Keratinocyte (primary cell): ENCODE measurements around the gene STARD4. TPM values are rescaled to one million over a fixed set of nuclear protein-coding genes. Genes with fewer than 3 reads are reported as not detected.

ENCODE experiments used
- DNase-seq: peaks from one replicate; pipeline ENCODE4 v3.0.0-alpha.2; 2011; ENCODE audit warnings: low read depth, missing footprints, low spot score
- FAIRE-seq: peaks from 2 replicates; lab custom pipeline; 2011; peaks lifted over from hg19 to GRCh38; lab: Jason Lieb, UNC
- H2AFZ ChIP-seq: 2 replicates; pipeline ENCODE4 v1.6.0; 2012; ENCODE audit warnings: low read length, control low read depth, inconsistent platforms; ENCODE audit not compliant: control insufficient read depth
- H3K27ac ChIP-seq: 2 replicates; pipeline ENCODE4 v1.5.1; 2011; ENCODE audit warnings: low read length; ENCODE audit not compliant: control insufficient read depth, insufficient read depth
- H3K27me3 ChIP-seq: 3 replicates; pipeline ENCODE4 v1.6.0; 2011; ENCODE audit warnings: low read length; ENCODE audit not compliant: control insufficient read depth, insufficient read depth; ENCODE audit errors: extremely low read depth
- H3K36me3 ChIP-seq, 2 experiments: 2 replicates in 1 of 2; 3 replicates in 1 of 2; pipeline ENCODE4 v1.5.1; 2011; ENCODE audit warnings: low read length in 2 of 2, mild to moderate bottlenecking in 1 of 2; ENCODE audit not compliant: control insufficient read depth in 2 of 2, insufficient read depth in 2 of 2; ENCODE audit errors: extremely low read depth in 1 of 2
- H3K4me1 ChIP-seq: 3 replicates; pipeline ENCODE4 v1.5.1; 2011; ENCODE audit warnings: low read length; ENCODE audit not compliant: control insufficient read depth, insufficient read depth; ENCODE audit errors: extremely low read depth
- H3K4me2 ChIP-seq: 3 replicates; pipeline ENCODE4 v1.6.0; 2011; ENCODE audit warnings: low read depth, low read length; ENCODE audit not compliant: control insufficient read depth, insufficient read depth; ENCODE audit errors: extremely low read depth
- H3K4me3 ChIP-seq, 3 experiments: fragments of 200-600 bp in 1 of 3; sonication (generic) in 1 of 3; 2 replicates in 2 of 3; 3 replicates in 1 of 3; pipeline ENCODE4 v1.5.1; 2011 to 2016; ENCODE audit warnings: low read length in 3 of 3, mild to moderate bottlenecking in 3 of 3, control low read depth in 2 of 3, inconsistent platforms in 1 of 3, low read depth in 1 of 3, mixed read lengths in 1 of 3, mixed run types in 1 of 3, moderate library complexity in 1 of 3; ENCODE audit not compliant: control insufficient read depth in 2 of 3, insufficient read depth in 2 of 3; ENCODE audit errors: extremely low read depth in 1 of 3
- H3K79me2 ChIP-seq: 2 replicates; pipeline ENCODE4 v1.6.0; 2012; ENCODE audit warnings: low read length; ENCODE audit not compliant: control insufficient read depth, insufficient read depth
- H3K9ac ChIP-seq: 3 replicates; pipeline ENCODE4 v1.6.0; 2011; ENCODE audit warnings: low read length; ENCODE audit not compliant: control insufficient read depth, insufficient read depth; ENCODE audit errors: extremely low read depth
- H3K9me1 ChIP-seq: 3 replicates; pipeline ENCODE4 v1.6.0; 2011; ENCODE audit warnings: low read length; ENCODE audit not compliant: control insufficient read depth, insufficient read depth; ENCODE audit errors: extremely low read depth
- H3K9me3 ChIP-seq: 2 replicates; pipeline ENCODE4 v1.5.1; 2012; ENCODE audit warnings: low read depth, low read length; ENCODE audit not compliant: control insufficient read depth
- H4K20me1 ChIP-seq: 3 replicates; pipeline ENCODE4 v1.6.0; 2011; ENCODE audit warnings: low read length; ENCODE audit not compliant: control insufficient read depth, insufficient read depth; ENCODE audit errors: extremely low read depth
- EZH2 ChIP-seq: IDR thresholded peaks from one replicate; pipeline ENCODE4 v1.6.1; 2012; ENCODE audit warnings: inconsistent platforms, mild to moderate bottlenecking, low read length, moderate library complexity
- dilution Hi-C: fragments of 300-500 bp; cut with MboI; formaldehyde crosslinking; loops from one replicate; pipeline ENCODE4 v1.7.0; 2020; ENCODE audit warnings: low sequenced_read_pairs; ENCODE audit not compliant: extremely low pct_ligation_motif_present
- polyA plus RNA-seq, 5 experiments: library from polyadenylated mRNA; depleted of rRNA in 3 of 5; stranded (reverse) in 3 of 5; stranded (forward) in 1 of 5; unstranded in 1 of 5; fragments of >200 nt; gene quantifications; 1 replicate in 1 of 5; 2 replicates in 3 of 5; 3 replicates in 1 of 5; pipeline versions ENCODE4 v1.2.1 to v1.2.3, GENCODE V29; 2011 to 2012; ENCODE audit warnings: missing spikeins in 2 of 5, low read depth in 1 of 5, low replicate concordance in 1 of 5
- TF ChIP-seq, protein P1 (sequence below), 3 experiments: IDR thresholded peaks in 1 of 3; conservative IDR thresholded peaks in 1 of 3; optimal IDR thresholded peaks in 1 of 3; 2 replicates in 2 of 3; 3 replicates in 1 of 3; pipeline versions ENCODE3 to v1.5.1; 2011; ENCODE audit warnings: low read length in 3 of 3, mild to moderate bottlenecking in 3 of 3, moderate library complexity in 2 of 3, control low read depth in 1 of 3, inconsistent platforms in 1 of 3; ENCODE audit not compliant: insufficient read depth in 2 of 3; ENCODE audit errors: extremely low read depth in 1 of 3

The STARD4 gene
- polyA plus RNA-seq, 1 donor (not counting 4 experiments of a cell fraction or from before 2014, with no cell fraction given) = 86.4 TPM

DNA sequence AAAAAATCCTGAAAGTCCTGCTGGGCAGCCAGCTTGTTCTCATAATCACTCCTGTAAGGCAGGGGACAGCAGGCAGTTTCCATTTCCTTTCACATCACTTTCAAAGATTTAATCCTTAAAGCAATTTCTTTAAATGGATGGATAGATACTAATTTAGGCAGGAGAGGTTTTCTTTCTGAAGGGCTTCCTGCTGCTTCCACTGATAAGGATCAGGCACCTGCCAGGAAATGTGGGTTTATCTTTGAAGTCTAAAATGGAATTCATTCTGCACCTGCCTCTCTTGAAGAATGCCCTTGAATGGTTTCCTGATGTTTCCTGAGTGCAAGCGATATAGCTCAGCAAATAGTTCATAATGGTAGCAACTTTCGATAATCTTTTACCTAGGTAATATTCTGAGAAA lies 64.5 kb downstream of the STARD4 start:
- Histone ChIP-seq H3K9ac (no peak overlapping the region), H3K9me1 (no peaks in the 10 kb centered on the region), H3K27me3 (no peaks in the 10 kb centered on the region), H3K27ac (no peak overlapping the region), H4K20me1 (no peaks in the 10 kb centered on the region), H3K36me3 (no peaks in the 10 kb centered on the region), H3K9me3 (no peaks in the 10 kb centered on the region), H2AFZ (no peak overlapping the region), H3K4me1 (no peaks in the 10 kb centered on the region), H3K79me2 (no peaks in the 10 kb centered on the region), H3K4me2 (no peak overlapping the region), H3K4me3 (no peak overlapping the region)
- DNase-seq (no peak), FAIRE-seq (no peak)
- dilution Hi-C loops = no loop called here
- TF ChIP-seq, protein P1, sequence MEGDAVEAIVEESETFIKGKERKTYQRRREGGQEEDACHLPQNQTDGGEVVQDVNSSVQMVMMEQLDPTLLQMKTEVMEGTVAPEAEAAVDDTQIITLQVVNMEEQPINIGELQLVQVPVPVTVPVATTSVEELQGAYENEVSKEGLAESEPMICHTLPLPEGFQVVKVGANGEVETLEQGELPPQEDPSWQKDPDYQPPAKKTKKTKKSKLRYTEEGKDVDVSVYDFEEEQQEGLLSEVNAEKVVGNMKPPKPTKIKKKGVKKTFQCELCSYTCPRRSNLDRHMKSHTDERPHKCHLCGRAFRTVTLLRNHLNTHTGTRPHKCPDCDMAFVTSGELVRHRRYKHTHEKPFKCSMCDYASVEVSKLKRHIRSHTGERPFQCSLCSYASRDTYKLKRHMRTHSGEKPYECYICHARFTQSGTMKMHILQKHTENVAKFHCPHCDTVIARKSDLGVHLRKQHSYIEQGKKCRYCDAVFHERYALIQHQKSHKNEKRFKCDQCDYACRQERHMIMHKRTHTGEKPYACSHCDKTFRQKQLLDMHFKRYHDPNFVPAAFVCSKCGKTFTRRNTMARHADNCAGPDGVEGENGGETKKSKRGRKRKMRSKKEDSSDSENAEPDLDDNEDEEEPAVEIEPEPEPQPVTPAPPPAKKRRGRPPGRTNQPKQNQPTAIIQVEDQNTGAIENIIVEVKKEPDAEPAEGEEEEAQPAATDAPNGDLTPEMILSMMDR (optimal IDR thresholded peaks at IDR 0.05 in 1 of 3, IDR thresholded peaks at IDR 0.05 in 1 of 3, conservative IDR thresholded peaks at IDR 0.05 in 1 of 3; ENCODE audit: extremely low read depth in 1 of 3, insufficient read depth in 2 of 3, low read length in 3 of 3) = no peak
- TF ChIP-seq EZH2 = no peak

DNA sequence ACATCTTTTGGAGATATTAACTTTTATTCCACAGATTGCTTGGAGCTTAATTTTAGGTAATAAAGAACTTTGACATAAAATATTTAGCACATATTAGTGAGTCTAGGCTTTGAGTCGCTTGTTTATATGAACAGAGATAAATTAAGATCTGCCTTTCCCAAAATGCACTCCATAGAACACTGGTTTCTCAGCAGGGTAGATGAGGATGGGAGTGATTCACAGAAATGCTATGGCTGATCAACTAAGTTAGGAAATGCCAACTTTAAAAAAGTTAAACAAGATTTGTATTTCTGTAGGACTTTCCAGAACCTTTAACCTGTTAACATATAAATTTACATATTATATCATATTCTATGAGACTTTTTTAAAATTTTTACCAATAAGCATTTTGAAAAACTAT lies 65.2 kb downstream of the STARD4 start:
- no peak overlapping the region for H3K27ac ChIP-seq
- no peak for DNase-seq
- H3K4me1 ChIP-seq = no peaks in the 10 kb centered on the region
- H4K20me1 ChIP-seq = no peaks in the 10 kb centered on the region
- no peaks in the 10 kb centered on the region for H3K27me3 ChIP-seq
- TF ChIP-seq EZH2 = no peak
- TF ChIP-seq, protein P1 (optimal IDR thresholded peaks at IDR 0.05 in 1 of 3, IDR thresholded peaks at IDR 0.05 in 1 of 3, conservative IDR thresholded peaks at IDR 0.05 in 1 of 3; ENCODE audit: extremely low read depth in 1 of 3, insufficient read depth in 2 of 3, low read length in 3 of 3) = no peak
- H3K9me3 ChIP-seq = no peaks in the 10 kb centered on the region
- H2AFZ ChIP-seq = no peak overlapping the region
- H3K36me3 ChIP-seq = no peaks in the 10 kb centered on the region
- H3K79me2 ChIP-seq = no peaks in the 10 kb centered on the region
- no peak overlapping the region for H3K9ac ChIP-seq
- no peak for FAIRE-seq
- no peak overlapping the region for H3K4me2 ChIP-seq
- dilution Hi-C loops = no loop called here
- no peak overlapping the region for H3K4me3 ChIP-seq
- no peaks in the 10 kb centered on the region for H3K9me1 ChIP-seq

Other genes with a start within 250 kb of the STARD4 start
- gene NREP, start 244.7 kb upstream of the STARD4 start, polyA plus RNA-seq = 3.8 to 12.3 TPM (median 9.1 TPM) in 3 replicates